SK-N-SH treated with all-trans-retinoic acid at 6 μM for 48 hours (cell line): Measurements from ENCODE around the gene AIP.

Experiments
- ATAC-seq: fragments of 200-7000 bp; cut with Tn5 transposase; 3 replicates; pipeline ENCODE4 v1.9.1; 2020; ENCODE audit warnings: mild to moderate bottlenecking, moderate library complexity
- ARNTL ChIP-seq: fragments of 450-650 bp; formaldehyde crosslinking; IDR thresholded peaks from 2 replicates; pipeline ENCODE4 v1.5.0; 2020; ENCODE audit warnings: low read depth, mild to moderate bottlenecking, moderate library complexity, borderline replicate concordance
- BACH2 ChIP-seq: fragments of 250-450 bp; sonication (Bioruptor Pico); IDR thresholded peaks from 2 replicates; pipeline ENCODE4 v1.9.0; 2021; ENCODE audit warnings: mild to moderate bottlenecking, borderline replicate concordance
- CREB5 ChIP-seq: fragments of 250-450 bp; sonication (Bioruptor Pico); IDR thresholded peaks from 2 replicates; pipeline ENCODE4 v1.5.1; 2020; ENCODE audit warnings: low read depth, mild to moderate bottlenecking, moderate library complexity
- ESRRG ChIP-seq: fragments of 250-450 bp; sonication (Bioruptor Pico); IDR thresholded peaks from 2 replicates; pipeline ENCODE4 v1.6.1; 2021; ENCODE audit warnings: mild to moderate bottlenecking
- GLIS3 ChIP-seq: fragments of 250-450 bp; sonication (Bioruptor Pico); IDR thresholded peaks from 2 replicates; pipeline ENCODE4 v1.5.0; 2020; ENCODE audit warnings: mild to moderate bottlenecking, moderate library complexity
- ISL1 ChIP-seq: fragments of 250-450 bp; sonication (Bioruptor Pico); IDR thresholded peaks from 2 replicates; pipeline ENCODE4 v2.1.2; 2022; ENCODE audit warnings: mild to moderate bottlenecking, moderate library complexity
- OSR1 ChIP-seq: fragments of 250-450 bp; sonication (Bioruptor Pico); IDR thresholded peaks from 2 replicates; pipeline ENCODE4 v1.8.0; 2022; ENCODE audit warnings: moderate library complexity, mild to moderate bottlenecking, inconsistent platforms
- PATZ1 ChIP-seq: fragments of 250-450 bp; sonication (Bioruptor Pico); IDR thresholded peaks from 2 replicates; pipeline ENCODE4 v1.8.0; 2020; ENCODE audit warnings: mild to moderate bottlenecking, moderate library complexity, borderline replicate concordance
- POU6F1 ChIP-seq: fragments of 250-450 bp; sonication (Bioruptor Pico); IDR thresholded peaks from 2 replicates; pipeline ENCODE4 v1.8.0; 2021; ENCODE audit warnings: low read depth, mild to moderate bottlenecking, moderate library complexity, borderline replicate concordance
- PPARA ChIP-seq: fragments of 250-450 bp; sonication (Bioruptor Pico); IDR thresholded peaks from 2 replicates; pipeline ENCODE4 v1.5.0; 2020; ENCODE audit warnings: mild to moderate bottlenecking, borderline replicate concordance
- RARB ChIP-seq: fragments of 250-450 bp; sonication (Bioruptor Pico); IDR thresholded peaks from 2 replicates; pipeline ENCODE4 v1.8.0; 2021; ENCODE audit warnings: mild to moderate bottlenecking, moderate library complexity
- TCF4 ChIP-seq: fragments of 250-450 bp; sonication (Bioruptor Pico); IDR thresholded peaks from 2 replicates; pipeline ENCODE4 v1.8.0; 2021; ENCODE audit warnings: mild to moderate bottlenecking, moderate library complexity, borderline replicate concordance
- TOX ChIP-seq: fragments of 250-450 bp; sonication (Bioruptor Pico); IDR thresholded peaks from 2 replicates; pipeline ENCODE4 v1.8.0; 2021; ENCODE audit warnings: mild to moderate bottlenecking, moderate library complexity, borderline replicate concordance
- ZC3H10 ChIP-seq: fragments of 250-450 bp; sonication (Bioruptor Pico); IDR thresholded peaks from 2 replicates; pipeline ENCODE4 v1.5.1; 2021; ENCODE audit warnings: mild to moderate bottlenecking, moderate library complexity
- ZFP3 ChIP-seq: fragments of 250-450 bp; sonication (Bioruptor Pico); IDR thresholded peaks from 2 replicates; pipeline ENCODE4 v1.5.0; 2020; ENCODE audit warnings: mild to moderate bottlenecking, moderate library complexity
- ZNF565 ChIP-seq: fragments of 450-650 bp; formaldehyde crosslinking; conservative IDR thresholded peaks from 2 replicates; pipeline ENCODE4 v1.5.0; 2020; ENCODE audit warnings: low read depth, mild to moderate bottlenecking, moderate library complexity
- ZNF70 ChIP-seq: fragments of 450-650 bp; formaldehyde crosslinking; IDR thresholded peaks from 2 replicates; pipeline ENCODE4 v1.5.0; 2020; ENCODE audit warnings: mild to moderate bottlenecking, moderate library complexity
- ZNF8 ChIP-seq: fragments of 450-650 bp; formaldehyde crosslinking; IDR thresholded peaks from 2 replicates; pipeline ENCODE4 v1.5.0; 2020; ENCODE audit warnings: mild to moderate bottlenecking, moderate library complexity

Gene AIP

DNA sequence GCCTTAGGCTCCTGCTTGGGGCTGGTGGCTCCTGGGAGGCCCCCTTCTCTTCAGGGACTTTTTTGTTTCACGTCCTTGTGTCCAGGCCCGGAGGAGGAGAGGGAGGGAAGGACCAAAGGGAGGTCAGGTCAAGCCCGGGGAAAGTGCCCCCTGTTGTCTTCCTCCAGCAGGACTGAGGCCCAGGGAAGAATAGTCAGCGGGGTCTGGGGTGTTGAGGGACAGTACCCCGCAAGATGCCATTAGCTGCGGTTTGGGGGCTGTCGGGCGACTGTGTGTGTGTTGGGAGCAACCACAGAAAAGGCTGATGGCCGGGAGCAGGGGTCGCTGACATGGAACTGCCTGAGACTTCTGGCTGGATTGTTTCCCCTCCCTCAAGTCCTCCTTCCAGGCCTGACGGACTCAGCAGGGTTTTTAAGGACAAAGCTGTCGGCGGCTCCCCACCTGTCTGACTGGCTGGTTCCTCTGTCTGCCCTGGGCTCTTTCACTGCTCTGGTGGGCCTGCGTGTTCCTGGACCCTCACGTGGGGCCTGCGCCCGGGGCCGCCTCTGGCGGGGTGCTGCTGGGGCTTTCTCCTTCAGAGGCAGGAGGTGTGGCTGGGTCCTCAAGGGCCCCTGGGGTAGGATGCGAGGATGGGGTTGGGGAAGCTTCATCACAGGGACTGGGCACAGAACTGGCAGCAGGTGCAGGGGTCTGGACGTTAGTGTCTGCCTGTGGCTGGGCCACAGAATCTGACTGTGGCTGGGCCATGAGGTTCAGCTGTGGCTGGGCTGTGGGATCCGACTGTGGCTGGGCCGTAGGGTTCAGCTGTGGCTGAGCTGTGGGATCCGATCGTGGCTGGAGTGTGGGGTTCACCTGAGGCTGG lies 31.8 kb upstream of the AIP start:
- TF ChIP-seq RARB (no peak), ZNF565 (CRISPR knock-in tag) (no peak), ARNTL (CRISPR knock-in tag) (no peak), ZNF70 (CRISPR knock-in tag) (no peak), TCF4 (CRISPR knock-in tag) (no peak), ZNF8 (CRISPR knock-in tag) (no peak), PPARA (no peak), OSR1 (no peak), ZFP3 (CRISPR knock-in tag) (no peak), TOX (CRISPR knock-in tag) (no peak), ESRRG (CRISPR knock-in tag) (no peak), ISL1 (CRISPR knock-in tag) (no peak), CREB5 (CRISPR knock-in tag) (no peak), POU6F1 (CRISPR knock-in tag) (no peak), GLIS3 (CRISPR knock-in tag) (no peak), PATZ1 (CRISPR knock-in tag) (no peak)
- no peak for ATAC-seq

- TF ChIP-seq ZFP3 (CRISPR knock-in tag) (no peak), POU6F1 (CRISPR knock-in tag) (no peak), ZNF565 (CRISPR knock-in tag) (no peak), ZNF70 (CRISPR knock-in tag) (no peak), PPARA (no peak), GLIS3 (CRISPR knock-in tag) (no peak), CREB5 (CRISPR knock-in tag) (no peak), ZNF8 (CRISPR knock-in tag) (no peak), ISL1 (CRISPR knock-in tag) (no peak), PATZ1 (CRISPR knock-in tag) (no peak), TOX (CRISPR knock-in tag) (no peak), OSR1 (no peak), BACH2 (CRISPR knock-in tag) (no peak), ZC3H10 (CRISPR knock-in tag) (no peak), ESRRG (CRISPR knock-in tag) (no peak)
- no peak for ATAC-seq
These were observed 31.2 kb upstream of the AIP start for GRCh38 chr11:67451658-67451976.
